Endodermal cell (in vitro differentiated cells): Measurements from ENCODE around the gene LRRC9. TPM values are rescaled to one million over a fixed set of nuclear protein-coding genes. Genes with fewer than 3 reads are reported as not detected.
"Not testable (repeated sequence)": the region's sequence is repeated elsewhere in the genome, so short reads cannot be mapped to it uniquely, and the experiment has no call there.

Experiments
- DNase-seq: peaks from one replicate; pipeline ENCODE4 v3.0.0-alpha.2; 2017
- H3K27ac ChIP-seq: 2 replicates; pipeline ENCODE4 v1.5.1; 2013; ENCODE audit warnings: mild to moderate bottlenecking, low read depth, low read length, moderate library complexity
- H3K27me3 ChIP-seq: 2 replicates; pipeline ENCODE4 v1.6.1; 2013; ENCODE audit warnings: mild to moderate bottlenecking, low read length, moderate library complexity; ENCODE audit not compliant: insufficient read depth, control insufficient read depth, poor library complexity, severe bottlenecking
- H3K36me3 ChIP-seq: 2 replicates; pipeline ENCODE4 v1.7.0; 2013; ENCODE audit warnings: mild to moderate bottlenecking, low read length, moderate library complexity; ENCODE audit not compliant: control insufficient read depth, insufficient read depth
- H3K4me1 ChIP-seq: one replicate; pipeline ENCODE4 v1.7.0; 2013; ENCODE audit warnings: low read length; ENCODE audit not compliant: control insufficient read depth, insufficient read depth
- H3K4me3 ChIP-seq: 2 replicates; pipeline ENCODE4 v1.5.1; 2013; ENCODE audit warnings: mild to moderate bottlenecking, low read length, moderate library complexity
- H3K9ac ChIP-seq: 2 replicates; pipeline ENCODE4 v1.6.1; 2013; ENCODE audit warnings: mild to moderate bottlenecking, low read length, moderate library complexity; ENCODE audit not compliant: poor library complexity, severe bottlenecking; ENCODE audit errors: extremely low read depth
- H3K9me3 ChIP-seq: 2 replicates; pipeline ENCODE4 v1.6.1; 2013; ENCODE audit warnings: mild to moderate bottlenecking, low read length, moderate library complexity; ENCODE audit not compliant: control insufficient read depth
- H3K27ac Mint-ChIP-seq: 2 replicates; pipeline ENCODE4 v1.8.0; 2020; ENCODE audit warnings: mixed read lengths
- H3K27me3 Mint-ChIP-seq: 2 replicates; pipeline ENCODE4 v1.8.0; 2021; ENCODE audit warnings: mild to moderate bottlenecking, mixed read lengths; ENCODE audit not compliant: insufficient read depth
- H3K36me3 Mint-ChIP-seq: 2 replicates; pipeline ENCODE4 v1.8.0; 2020; ENCODE audit warnings: low read depth, mixed read lengths
- H3K4me1 Mint-ChIP-seq: 2 replicates; pipeline ENCODE4 v1.8.0; 2020; ENCODE audit warnings: mixed read lengths
- H3K4me3 Mint-ChIP-seq: 2 replicates; pipeline ENCODE4 v1.8.0; 2020; ENCODE audit warnings: mild to moderate bottlenecking, moderate library complexity, mixed read lengths
- H3K9me3 Mint-ChIP-seq: 2 replicates; pipeline ENCODE4 v1.8.0; 2020; ENCODE audit warnings: mild to moderate bottlenecking, mixed read lengths
- CTCF ChIP-seq: fragments of 200-600 bp; sonication (generic); conservative IDR thresholded peaks from 2 replicates; pipeline ENCODE4 v1.5.0; 2021; ENCODE audit warnings: antibody characterized with exemption, mild to moderate bottlenecking
- WGBS, 2 experiments: methylation state at CpG; one replicate each; pipeline versions ENCODE4 v1.1.5 to v1.1.7; 2013; ENCODE audit warnings: missing lambda C conversion rate in 2 of 2, mixed read lengths in 1 of 2; ENCODE audit not compliant: insufficient coverage in 1 of 2, insufficient read length in 1 of 2; 5-methylcytosine and 5-hydroxymethylcytosine counted together
- total RNA-seq, 2 donors: library from RNA; stranded (reverse); fragmentation: NEBNext Ultra II Directional in 1 of 2; extraction: Animal tissue kit (Norgen Biotek cat#: 25700) in 1 of 2; gene quantifications; 2 replicates in 1 of 2; 3 replicates in 1 of 2; pipeline ENCODE4 v1.2.1, GENCODE V29; 2021

LRRC9 gene
- total RNA-seq, 2 donors from 2014 or later: 3.0 to 3.5 TPM

GRCh38 chr14:60008042-60008441 lies 88.1 kb downstream of the LRRC9 start:
- Histone ChIP-seq H3K9me3 (no peaks in the 10 kb centered on the region), H3K27ac (no peak overlapping the region), H3K27me3 (no peaks in the 10 kb centered on the region), H3K4me3 (no peak overlapping the region), H3K4me1 (no peaks in the 10 kb centered on the region), H3K36me3 (no peaks in the 10 kb centered on the region), H3K9ac (no peak overlapping the region)
- H3K9me3 Mint-ChIP-seq: peaks cover 23% of the 10 kb centered on the region
- no peaks in the 10 kb centered on the region for H3K36me3 Mint-ChIP-seq
- no peak for DNase-seq
- H3K27ac Mint-ChIP-seq: no peak overlapping the region
- H3K27me3 Mint-ChIP-seq: no peaks in the 10 kb centered on the region
- H3K4me1 Mint-ChIP-seq: no peaks in the 10 kb centered on the region
- no peak overlapping the region for H3K4me3 Mint-ChIP-seq
- no peak for TF ChIP-seq CTCF
- WGBS, 2 experiments: 84 to 100% methylated on average over 1 of the region's 1 CpG

DNA sequence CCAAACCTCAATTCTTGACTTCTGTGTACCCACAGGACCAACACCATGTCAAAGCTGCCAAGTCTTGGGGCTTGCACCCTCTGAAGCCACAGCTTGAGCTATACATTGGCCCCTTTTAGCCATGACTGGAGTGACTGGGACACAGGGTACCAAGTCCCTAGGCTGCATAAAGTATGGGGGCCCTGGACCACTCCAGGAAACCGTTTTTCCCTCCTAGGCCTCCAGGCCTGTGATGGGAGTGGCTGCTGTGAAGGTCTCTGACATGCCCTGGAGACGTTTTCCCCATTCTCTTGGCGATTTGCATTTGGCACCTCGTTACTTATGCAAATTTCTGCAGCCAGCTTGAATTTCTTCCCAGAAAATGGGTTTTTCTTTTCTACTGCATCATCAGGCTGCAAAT lies 90.3 kb downstream of the LRRC9 start:
- H3K9ac ChIP-seq, H3K36me3 ChIP-seq, H3K27ac ChIP-seq, DNase-seq, H3K4me3 ChIP-seq, H3K4me1 ChIP-seq, H3K36me3 Mint-ChIP-seq, H3K4me1 Mint-ChIP-seq, H3K27ac Mint-ChIP-seq, H3K9me3 ChIP-seq, H3K27me3 Mint-ChIP-seq, H3K27me3 ChIP-seq, H3K4me3 Mint-ChIP-seq: not testable (repeated sequence)
- WGBS, 2 experiments: 64 to 78% methylated on average over 3 to 4 of the region's 4 CpGs
- peaks cover 43% of the 10 kb centered on the region for H3K9me3 Mint-ChIP-seq

DNA sequence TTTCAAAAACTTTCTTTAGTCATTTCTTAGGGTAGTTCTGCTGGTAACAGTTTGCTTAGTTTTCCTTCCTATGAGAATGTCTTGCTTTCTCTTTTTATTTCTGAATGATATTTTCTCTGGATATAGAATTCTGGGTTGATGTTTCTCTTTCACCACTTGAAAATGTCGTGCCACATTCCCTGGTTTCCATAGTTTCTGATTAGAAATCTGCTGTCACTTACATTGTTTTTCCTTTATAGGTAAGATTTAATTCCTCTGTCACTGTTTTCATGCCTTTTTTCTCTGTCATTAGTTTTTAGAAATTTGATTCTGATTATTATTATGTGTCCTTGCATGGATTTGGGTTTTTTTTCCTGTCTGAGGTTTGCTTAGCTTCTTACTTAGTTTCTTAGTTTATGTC lies 94.5 kb downstream of the LRRC9 start:
- H3K27ac ChIP-seq: no peak overlapping the region
- DNase-seq: no peak
- H3K4me3 ChIP-seq: no peak overlapping the region
- Mint-ChIP-seq H3K4me1 (no peaks in the 10 kb centered on the region), H3K27ac (no peak overlapping the region), H3K9me3 (peaks cover 39% of the 10 kb centered on the region), H3K27me3 (peaks cover 4% of the 10 kb centered on the region), H3K4me3 (no peak overlapping the region), H3K36me3 (no peaks in the 10 kb centered on the region)
- H3K9me3 ChIP-seq: peaks cover 9% of the 10 kb centered on the region
- 73% methylated on average over 1 of the region's 1 CpG; no CpG with 5 or more reads in 1 of the 2 experiments for WGBS, 2 experiments
- H3K9ac ChIP-seq: no peak overlapping the region
- H3K4me1 ChIP-seq: no peaks in the 10 kb centered on the region
- no peaks in the 10 kb centered on the region for H3K36me3 ChIP-seq
- H3K27me3 ChIP-seq: no peaks in the 10 kb centered on the region
- TF ChIP-seq CTCF: no peak

DNA sequence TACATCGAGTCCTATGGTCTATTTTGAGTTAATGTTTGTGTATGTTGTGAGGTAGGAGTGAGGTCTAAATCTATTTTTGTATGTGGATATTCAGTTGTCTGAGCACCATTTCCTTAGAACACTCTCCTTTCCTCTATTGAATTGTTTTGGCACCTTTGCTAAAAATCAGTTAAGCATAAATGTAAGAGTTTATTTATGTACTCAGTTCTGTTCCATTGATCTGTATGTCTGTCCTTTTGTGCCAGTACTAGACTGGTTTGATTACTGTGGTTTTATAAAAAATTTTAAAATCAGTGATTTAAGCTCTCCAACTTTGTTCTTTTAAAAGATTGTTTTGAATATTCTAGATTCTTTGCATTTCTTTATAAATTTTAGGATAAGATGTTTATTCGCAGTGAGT lies 101.7 kb downstream of the LRRC9 start:
- Histone ChIP-seq H3K4me1 (no peaks in the 10 kb centered on the region), H3K9ac (no peak overlapping the region), H3K36me3 (no peaks in the 10 kb centered on the region), H3K4me3 (no peak overlapping the region), H3K27ac (no peak overlapping the region), H3K27me3 (no peaks in the 10 kb centered on the region), H3K9me3 (no peaks in the 10 kb centered on the region)
- H3K9me3 Mint-ChIP-seq: no peaks in the 10 kb centered on the region
- DNase-seq: no peak
- H3K4me3 Mint-ChIP-seq: no peak overlapping the region
- 80% methylated on average over 2 of the region's 2 CpGs; no CpG with 5 or more reads in 1 of the 2 experiments for WGBS, 2 experiments
- TF ChIP-seq CTCF: no peak
- H3K36me3 Mint-ChIP-seq: no peaks in the 10 kb centered on the region
- no peak overlapping the region for H3K27ac Mint-ChIP-seq
- H3K27me3 Mint-ChIP-seq: no peaks in the 10 kb centered on the region
- H3K4me1 Mint-ChIP-seq: no peaks in the 10 kb centered on the region
